Measurements from ENCODE around the gene C11orf54. TPM values are rescaled to one million over a fixed set of nuclear protein-coding genes. Genes with fewer than 3 reads are reported as not detected.

C11orf54 gene
- total and polyA plus RNA-seq, 2 donors (not counting 3 experiments of a cell fraction or from before 2014, with no cell fraction given), result 4.2 to 18.7 TPM

- Histone ChIP-seq H3K79me2 (ENCODE audit: control insufficient read depth, insufficient read depth, low read length) (no peaks in the 10 kb centered on the region), H3K36me3 (ENCODE audit: control insufficient read depth in 2 of 2, extremely low read depth in 1 of 2, insufficient read depth in 2 of 2, low read length in 2 of 2) (no peaks in the 10 kb centered on the region), H2AFZ (ENCODE audit: low read depth, low read length) (no peak overlapping the region), H3K9ac (replicated peaks; ENCODE audit: extremely low read depth, insufficient read depth, low read length) (no peak overlapping the region), H3K4me1 (ENCODE audit: control insufficient read depth, extremely low read depth, insufficient read depth, low read length) (no peaks in the 10 kb centered on the region), H4K20me1 (replicated peaks; ENCODE audit: control insufficient read depth, extremely low read depth, insufficient read depth, low read length) (no peaks in the 10 kb centered on the region), H3K9me1 (replicated peaks; ENCODE audit: control insufficient read depth, extremely low read depth, insufficient read depth, low read length) (no peaks in the 10 kb centered on the region), H3K9me3 (replicated peaks; ENCODE audit: control insufficient read depth, insufficient read depth, low read length) (no peaks in the 10 kb centered on the region), H3K4me2 (ENCODE audit: insufficient read depth, low read length) (no peak overlapping the region), H3K4me3 (replicated peaks in 1 of 3; ENCODE audit: insufficient read depth in 1 of 3, low read depth in 1 of 3, low read length in 3 of 3) (no peak overlapping the region), H3K27ac (ENCODE audit: insufficient read depth, low read depth, low read length) (no peak overlapping the region), H3K27me3 (ENCODE audit: control insufficient read depth in 2 of 2, insufficient read depth in 2 of 2, low read length in 2 of 2) (no peaks in the 10 kb centered on the region)
- FAIRE-seq (peak; percentile 77), DNase-seq (ENCODE audit: low read depth, low spot score) (peak; percentile 26)
- peak; percentile 19 for TF ChIP-seq FOS (IDR thresholded peaks at IDR 0.05; ENCODE audit: borderline replicate concordance, insufficient read depth, low read length)
- TF ChIP-seq GATA2 (IDR thresholded peaks at IDR 0.05; ENCODE audit: insufficient read depth, insufficient read length, low read depth, low read length), result no peak
- no peak for TF ChIP-seq MAX (IDR thresholded peaks at IDR 0.05; ENCODE audit: insufficient read depth, insufficient read length)
- no peak for TF ChIP-seq EZH2 (IDR thresholded peaks at IDR 0.05; ENCODE audit: borderline replicate concordance, low read depth, low read length, severe bottlenecking)
- no peak for TF ChIP-seq MYC (IDR thresholded peaks at IDR 0.05; ENCODE audit: low read depth, low read length)
- TF ChIP-seq CTCF (IDR thresholded peaks at IDR 0.05; ENCODE audit: extremely low read depth in 1 of 2, insufficient read depth in 1 of 2, low read depth in 1 of 2, low read length in 2 of 2), result peak; percentile 26 to 33
- no peak for TF ChIP-seq JUN (IDR thresholded peaks at IDR 0.05; ENCODE audit: borderline replicate concordance, insufficient read depth, insufficient read length, low read depth)
- no peak for TF ChIP-seq POLR2AphosphoS5 (IDR thresholded peaks at IDR 0.05; ENCODE audit: insufficient read depth, low read depth, low read length)
- TF ChIP-seq POLR2A (IDR thresholded peaks at IDR 0.05; ENCODE audit: low read depth, low read length), result no peak
- dilution Hi-C loops (cut with MboI; ENCODE audit: extremely low pct_ligation_motif_present, low sequenced_read_pairs) (no loop called here), intact Hi-C loops (cut with micrococcal nuclease) (no loop called here)
- POLR2A ChIA-PET, result no interaction called here
- no TSS peak for BruUV-seq (replicated peaks)
- CTCF ChIA-PET, result no interaction called here
Measured at GRCh38 chr11:93775289-93775688, 33.8 kb downstream of the C11orf54 start.
